ENCODE data around the gene MDFIC.

The MDFIC gene

GRCh38 chr7:114924038-114924712 is 2.3 kb downstream of the MDFIC start:
- DNase-seq (ENCODE audit: low read depth, low spot score), result no peak
- no peak overlapping the region for H3K4me3 ChIP-seq (ENCODE audit: low read length)

- H3K4me3 ChIP-seq (ENCODE audit: low read length), result no peak overlapping the region
- DNase-seq (ENCODE audit: low read depth, low spot score), result no peak
Measured at GRCh38 chr7:114925434-114925833, 3.5 kb downstream of the MDFIC start.

- no peak for DNase-seq (ENCODE audit: low read depth, low spot score)
- no peak overlapping the region for H3K4me3 ChIP-seq (ENCODE audit: low read length)
Measured at GRCh38 chr7:114928060-114928459, 6.2 kb downstream of the MDFIC start.

- no peak for DNase-seq (ENCODE audit: low read depth, low spot score)
- no peak overlapping the region for H3K4me3 ChIP-seq (ENCODE audit: low read length)
Measured at GRCh38 chr7:114929570-114929969, 7.7 kb downstream of the MDFIC start.

- H3K4me3 ChIP-seq (ENCODE audit: low read length), result no peak overlapping the region
- DNase-seq (ENCODE audit: low read depth, low spot score), result no peak
Measured at GRCh38 chr7:114930107-114930661, 8.3 kb downstream of the MDFIC start.

- DNase-seq (ENCODE audit: low read depth, low spot score), result no peak
- no peak overlapping the region for H3K4me3 ChIP-seq (ENCODE audit: low read length)
Measured at GRCh38 chr7:114930829-114931655, 9.1 kb downstream of the MDFIC start.

GRCh38 chr7:114931656-114932011 is 9.7 kb downstream of the MDFIC start:
- no peak for DNase-seq (ENCODE audit: low read depth, low spot score)
- H3K4me3 ChIP-seq (ENCODE audit: low read length), result no peak overlapping the region

GRCh38 chr7:114932991-114933390 is 11.1 kb downstream of the MDFIC start:
- no peak overlapping the region for H3K4me3 ChIP-seq (ENCODE audit: low read length)
- no peak for DNase-seq (ENCODE audit: low read depth, low spot score)

- no peak overlapping the region for H3K4me3 ChIP-seq (ENCODE audit: low read length)
- DNase-seq (ENCODE audit: low read depth, low spot score), result no peak
Measured at GRCh38 chr7:114933658-114934057, 11.8 kb downstream of the MDFIC start.

- DNase-seq (ENCODE audit: low read depth, low spot score), result no peak
- H3K4me3 ChIP-seq (ENCODE audit: low read length), result no peak overlapping the region
Measured at GRCh38 chr7:114934086-114934485, 12.2 kb downstream of the MDFIC start.

GRCh38 chr7:114934713-114935112 is 12.8 kb downstream of the MDFIC start:
- H3K4me3 ChIP-seq (ENCODE audit: low read length), result no peak overlapping the region
- no peak for DNase-seq (ENCODE audit: low read depth, low spot score)

- no peak for DNase-seq (ENCODE audit: low read depth, low spot score)
Measured at GRCh38 chr7:114936471-114936870, 14.6 kb downstream of the MDFIC start.

GRCh38 chr7:114937446-114937845 is 15.6 kb downstream of the MDFIC start:
- H3K4me3 ChIP-seq (ENCODE audit: low read length), result no peak overlapping the region
- DNase-seq (ENCODE audit: low read depth, low spot score), result no peak

More at GRCh38 chr7:114936471-114936870, 14.6 kb downstream of the MDFIC start:
- H3K4me3 ChIP-seq (ENCODE audit: low read length), result no peak overlapping the region

- DNase-seq (ENCODE audit: low read depth, low spot score), result no peak
- H3K4me3 ChIP-seq (ENCODE audit: low read length), result no peak overlapping the region
Measured at GRCh38 chr7:114938785-114939184, 16.9 kb downstream of the MDFIC start.

- H3K4me3 ChIP-seq (ENCODE audit: low read length), result no peak overlapping the region
- peak; percentile 22 for DNase-seq (ENCODE audit: low read depth, low spot score)
Measured at GRCh38 chr7:114939484-114940097, 17.7 kb downstream of the MDFIC start.

GRCh38 chr7:114940220-114940619 is 18.3 kb downstream of the MDFIC start:
- H3K4me3 ChIP-seq (ENCODE audit: low read length), result no peak overlapping the region
- DNase-seq (ENCODE audit: low read depth, low spot score), result no peak

- DNase-seq (ENCODE audit: low read depth, low spot score), result no peak
- no peak overlapping the region for H3K4me3 ChIP-seq (ENCODE audit: low read length)
Measured at GRCh38 chr7:114941692-114942091, 19.8 kb downstream of the MDFIC start.

- DNase-seq (ENCODE audit: low read depth, low spot score), result no peak
- no peak overlapping the region for H3K4me3 ChIP-seq (ENCODE audit: low read length)
Measured at GRCh38 chr7:114942446-114943175, 20.7 kb downstream of the MDFIC start.

- H3K4me3 ChIP-seq (ENCODE audit: low read length), result no peak overlapping the region
- DNase-seq (ENCODE audit: low read depth, low spot score), result no peak
Measured at GRCh38 chr7:114943530-114943929, 21.6 kb downstream of the MDFIC start.
